SK-N-SH treated with all-trans-retinoic acid at 6 μM for 48 hours (cell line): ENCODE data around the gene DCC.

Experiments
- ATAC-seq: fragments of 200-7000 bp; cut with Tn5 transposase; 3 replicates; pipeline ENCODE4 v1.9.1; 2020; ENCODE audit warnings: mild to moderate bottlenecking, moderate library complexity
- ARNTL ChIP-seq: fragments of 450-650 bp; formaldehyde crosslinking; IDR thresholded peaks from 2 replicates; pipeline ENCODE4 v1.5.0; 2020; ENCODE audit warnings: low read depth, mild to moderate bottlenecking, moderate library complexity, borderline replicate concordance
- BACH2 ChIP-seq: fragments of 250-450 bp; sonication (Bioruptor Pico); IDR thresholded peaks from 2 replicates; pipeline ENCODE4 v1.9.0; 2021; ENCODE audit warnings: mild to moderate bottlenecking, borderline replicate concordance
- CREB5 ChIP-seq: fragments of 250-450 bp; sonication (Bioruptor Pico); IDR thresholded peaks from 2 replicates; pipeline ENCODE4 v1.5.1; 2020; ENCODE audit warnings: low read depth, mild to moderate bottlenecking, moderate library complexity
- CSDC2 ChIP-seq: fragments of 250-450 bp; sonication (Bioruptor Pico); IDR thresholded peaks from 2 replicates; pipeline ENCODE4 v1.5.0; 2020; ENCODE audit warnings: mild to moderate bottlenecking, moderate library complexity
- ESRRG ChIP-seq: fragments of 250-450 bp; sonication (Bioruptor Pico); IDR thresholded peaks from 2 replicates; pipeline ENCODE4 v1.6.1; 2021; ENCODE audit warnings: mild to moderate bottlenecking
- GLIS3 ChIP-seq: fragments of 250-450 bp; sonication (Bioruptor Pico); IDR thresholded peaks from 2 replicates; pipeline ENCODE4 v1.5.0; 2020; ENCODE audit warnings: mild to moderate bottlenecking, moderate library complexity
- ISL1 ChIP-seq: fragments of 250-450 bp; sonication (Bioruptor Pico); IDR thresholded peaks from 2 replicates; pipeline ENCODE4 v2.1.2; 2022; ENCODE audit warnings: mild to moderate bottlenecking, moderate library complexity
- OSR1 ChIP-seq: fragments of 250-450 bp; sonication (Bioruptor Pico); IDR thresholded peaks from 2 replicates; pipeline ENCODE4 v1.8.0; 2022; ENCODE audit warnings: moderate library complexity, mild to moderate bottlenecking, inconsistent platforms
- POU6F1 ChIP-seq: fragments of 250-450 bp; sonication (Bioruptor Pico); IDR thresholded peaks from 2 replicates; pipeline ENCODE4 v1.8.0; 2021; ENCODE audit warnings: low read depth, mild to moderate bottlenecking, moderate library complexity, borderline replicate concordance
- PPARA ChIP-seq: fragments of 250-450 bp; sonication (Bioruptor Pico); IDR thresholded peaks from 2 replicates; pipeline ENCODE4 v1.5.0; 2020; ENCODE audit warnings: mild to moderate bottlenecking, borderline replicate concordance
- RARB ChIP-seq: fragments of 250-450 bp; sonication (Bioruptor Pico); IDR thresholded peaks from 2 replicates; pipeline ENCODE4 v1.8.0; 2021; ENCODE audit warnings: mild to moderate bottlenecking, moderate library complexity
- SNAI2 ChIP-seq: fragments of 250-450 bp; sonication (Bioruptor Pico); IDR thresholded peaks from 2 replicates; pipeline ENCODE4 v1.5.0; 2020; ENCODE audit warnings: mild to moderate bottlenecking, moderate library complexity
- TCF4 ChIP-seq: fragments of 250-450 bp; sonication (Bioruptor Pico); IDR thresholded peaks from 2 replicates; pipeline ENCODE4 v1.8.0; 2021; ENCODE audit warnings: mild to moderate bottlenecking, moderate library complexity, borderline replicate concordance
- TOX ChIP-seq: fragments of 250-450 bp; sonication (Bioruptor Pico); IDR thresholded peaks from 2 replicates; pipeline ENCODE4 v1.8.0; 2021; ENCODE audit warnings: mild to moderate bottlenecking, moderate library complexity, borderline replicate concordance
- ZFP3 ChIP-seq: fragments of 250-450 bp; sonication (Bioruptor Pico); IDR thresholded peaks from 2 replicates; pipeline ENCODE4 v1.5.0; 2020; ENCODE audit warnings: mild to moderate bottlenecking, moderate library complexity
- ZFP30 ChIP-seq: fragments of 450-650 bp; formaldehyde crosslinking; IDR thresholded peaks from 2 replicates; pipeline ENCODE4 v1.5.0; 2022; ENCODE audit warnings: mild to moderate bottlenecking, moderate library complexity
- ZNF565 ChIP-seq: fragments of 450-650 bp; formaldehyde crosslinking; conservative IDR thresholded peaks from 2 replicates; pipeline ENCODE4 v1.5.0; 2020; ENCODE audit warnings: low read depth, mild to moderate bottlenecking, moderate library complexity
- ZNF70 ChIP-seq: fragments of 450-650 bp; formaldehyde crosslinking; IDR thresholded peaks from 2 replicates; pipeline ENCODE4 v1.5.0; 2020; ENCODE audit warnings: mild to moderate bottlenecking, moderate library complexity
- ZNF8 ChIP-seq: fragments of 450-650 bp; formaldehyde crosslinking; IDR thresholded peaks from 2 replicates; pipeline ENCODE4 v1.5.0; 2020; ENCODE audit warnings: mild to moderate bottlenecking, moderate library complexity
- TF ChIP-seq, protein P1 (sequence below): fragments of 250-450 bp; sonication (Bioruptor Pico); IDR thresholded peaks from 2 replicates; pipeline ENCODE4 v1.8.0; 2020; ENCODE audit warnings: mild to moderate bottlenecking, moderate library complexity, borderline replicate concordance
- TF ChIP-seq, protein P2 (sequence below): fragments of 250-450 bp; sonication (Bioruptor Pico); IDR thresholded peaks from 2 replicates; pipeline ENCODE4 v1.5.0; 2020; ENCODE audit warnings: mild to moderate bottlenecking, moderate library complexity
- TF ChIP-seq, protein P3 (sequence below): fragments of 250-450 bp; sonication (Bioruptor Pico); IDR thresholded peaks from 2 replicates; pipeline ENCODE4 v1.5.1; 2021; ENCODE audit warnings: mild to moderate bottlenecking, moderate library complexity

DCC gene

GRCh38 chr18:53544917-53545316 lies 1204.9 kb downstream of the DCC start:
- TF ChIP-seq ZFP3: no peak
- TF ChIP-seq ESRRG (CRISPR knock-in tag): no peak
- no peak for TF ChIP-seq GLIS3 (CRISPR knock-in tag)
- no peak for TF ChIP-seq PPARA
- TF ChIP-seq RARB (CRISPR knock-in tag): no peak
- no peak for TF ChIP-seq TCF4 (CRISPR knock-in tag)
- TF ChIP-seq BACH2: no peak
- TF ChIP-seq ZNF565 (CRISPR knock-in tag): no peak
- TF ChIP-seq, protein P1, sequence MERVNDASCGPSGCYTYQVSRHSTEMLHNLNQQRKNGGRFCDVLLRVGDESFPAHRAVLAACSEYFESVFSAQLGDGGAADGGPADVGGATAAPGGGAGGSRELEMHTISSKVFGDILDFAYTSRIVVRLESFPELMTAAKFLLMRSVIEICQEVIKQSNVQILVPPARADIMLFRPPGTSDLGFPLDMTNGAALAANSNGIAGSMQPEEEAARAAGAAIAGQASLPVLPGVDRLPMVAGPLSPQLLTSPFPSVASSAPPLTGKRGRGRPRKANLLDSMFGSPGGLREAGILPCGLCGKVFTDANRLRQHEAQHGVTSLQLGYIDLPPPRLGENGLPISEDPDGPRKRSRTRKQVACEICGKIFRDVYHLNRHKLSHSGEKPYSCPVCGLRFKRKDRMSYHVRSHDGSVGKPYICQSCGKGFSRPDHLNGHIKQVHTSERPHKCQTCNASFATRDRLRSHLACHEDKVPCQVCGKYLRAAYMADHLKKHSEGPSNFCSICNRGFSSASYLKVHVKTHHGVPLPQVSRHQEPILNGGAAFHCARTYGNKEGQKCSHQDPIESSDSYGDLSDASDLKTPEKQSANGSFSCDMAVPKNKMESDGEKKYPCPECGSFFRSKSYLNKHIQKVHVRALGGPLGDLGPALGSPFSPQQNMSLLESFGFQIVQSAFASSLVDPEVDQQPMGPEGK (CRISPR knock-in tag): no peak
- no peak for TF ChIP-seq CSDC2
- TF ChIP-seq TOX (CRISPR knock-in tag): no peak
- TF ChIP-seq, protein P2, sequence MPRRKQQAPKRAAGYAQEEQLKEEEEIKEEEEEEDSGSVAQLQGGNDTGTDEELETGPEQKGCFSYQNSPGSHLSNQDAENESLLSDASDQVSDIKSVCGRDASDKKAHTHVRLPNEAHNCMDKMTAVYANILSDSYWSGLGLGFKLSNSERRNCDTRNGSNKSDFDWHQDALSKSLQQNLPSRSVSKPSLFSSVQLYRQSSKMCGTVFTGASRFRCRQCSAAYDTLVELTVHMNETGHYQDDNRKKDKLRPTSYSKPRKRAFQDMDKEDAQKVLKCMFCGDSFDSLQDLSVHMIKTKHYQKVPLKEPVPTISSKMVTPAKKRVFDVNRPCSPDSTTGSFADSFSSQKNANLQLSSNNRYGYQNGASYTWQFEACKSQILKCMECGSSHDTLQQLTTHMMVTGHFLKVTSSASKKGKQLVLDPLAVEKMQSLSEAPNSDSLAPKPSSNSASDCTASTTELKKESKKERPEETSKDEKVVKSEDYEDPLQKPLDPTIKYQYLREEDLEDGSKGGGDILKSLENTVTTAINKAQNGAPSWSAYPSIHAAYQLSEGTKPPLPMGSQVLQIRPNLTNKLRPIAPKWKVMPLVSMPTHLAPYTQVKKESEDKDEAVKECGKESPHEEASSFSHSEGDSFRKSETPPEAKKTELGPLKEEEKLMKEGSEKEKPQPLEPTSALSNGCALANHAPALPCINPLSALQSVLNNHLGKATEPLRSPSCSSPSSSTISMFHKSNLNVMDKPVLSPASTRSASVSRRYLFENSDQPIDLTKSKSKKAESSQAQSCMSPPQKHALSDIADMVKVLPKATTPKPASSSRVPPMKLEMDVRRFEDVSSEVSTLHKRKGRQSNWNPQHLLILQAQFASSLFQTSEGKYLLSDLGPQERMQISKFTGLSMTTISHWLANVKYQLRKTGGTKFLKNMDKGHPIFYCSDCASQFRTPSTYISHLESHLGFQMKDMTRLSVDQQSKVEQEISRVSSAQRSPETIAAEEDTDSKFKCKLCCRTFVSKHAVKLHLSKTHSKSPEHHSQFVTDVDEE (CRISPR knock-in tag): no peak
- no peak for TF ChIP-seq OSR1
- TF ChIP-seq ARNTL (CRISPR knock-in tag): no peak
- TF ChIP-seq, protein P3, sequence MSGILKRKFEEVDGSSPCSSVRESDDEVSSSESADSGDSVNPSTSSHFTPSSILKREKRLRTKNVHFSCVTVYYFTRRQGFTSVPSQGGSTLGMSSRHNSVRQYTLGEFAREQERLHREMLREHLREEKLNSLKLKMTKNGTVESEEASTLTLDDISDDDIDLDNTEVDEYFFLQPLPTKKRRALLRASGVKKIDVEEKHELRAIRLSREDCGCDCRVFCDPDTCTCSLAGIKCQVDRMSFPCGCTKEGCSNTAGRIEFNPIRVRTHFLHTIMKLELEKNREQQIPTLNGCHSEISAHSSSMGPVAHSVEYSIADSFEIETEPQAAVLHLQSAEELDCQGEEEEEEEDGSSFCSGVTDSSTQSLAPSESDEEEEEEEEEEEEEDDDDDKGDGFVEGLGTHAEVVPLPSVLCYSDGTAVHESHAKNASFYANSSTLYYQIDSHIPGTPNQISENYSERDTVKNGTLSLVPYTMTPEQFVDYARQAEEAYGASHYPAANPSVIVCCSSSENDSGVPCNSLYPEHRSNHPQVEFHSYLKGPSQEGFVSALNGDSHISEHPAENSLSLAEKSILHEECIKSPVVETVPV: no peak
- TF ChIP-seq ZNF70: no peak
- no peak for TF ChIP-seq SNAI2 (CRISPR knock-in tag)
- no peak for TF ChIP-seq ZNF8 (CRISPR knock-in tag)
- no peak for TF ChIP-seq CREB5 (CRISPR knock-in tag)
- ATAC-seq: no peak

- ATAC-seq: no peak
- no peak for TF ChIP-seq TOX (CRISPR knock-in tag)
- TF ChIP-seq ISL1 (CRISPR knock-in tag): no peak
- TF ChIP-seq TCF4 (CRISPR knock-in tag): no peak
- TF ChIP-seq POU6F1 (CRISPR knock-in tag): no peak
- no peak for TF ChIP-seq CSDC2
- TF ChIP-seq, protein P1 (CRISPR knock-in tag): no peak
- TF ChIP-seq, protein P3: no peak
- no peak for TF ChIP-seq ARNTL (CRISPR knock-in tag)
- TF ChIP-seq ZNF70: no peak
- no peak for TF ChIP-seq ZNF8 (CRISPR knock-in tag)
- no peak for TF ChIP-seq OSR1
- no peak for TF ChIP-seq GLIS3 (CRISPR knock-in tag)
- TF ChIP-seq ZFP30: no peak
- no peak for TF ChIP-seq ESRRG (CRISPR knock-in tag)
- no peak for TF ChIP-seq ZFP3
- TF ChIP-seq BACH2: no peak
- TF ChIP-seq RARB (CRISPR knock-in tag): no peak
- TF ChIP-seq, all 23 proteins: peak for 0
Measured at GRCh38 chr18:53551868-53552426, 1212.0 kb downstream of the DCC start.
